Measurements from ENCODE around the gene LMAN2. TPM values are rescaled to one million over a fixed set of nuclear protein-coding genes. Genes with fewer than 3 reads are reported as not detected.

Gene LMAN2
- total RNA-seq, 1 donor from 2014 or later: 137 TPM

DNA sequence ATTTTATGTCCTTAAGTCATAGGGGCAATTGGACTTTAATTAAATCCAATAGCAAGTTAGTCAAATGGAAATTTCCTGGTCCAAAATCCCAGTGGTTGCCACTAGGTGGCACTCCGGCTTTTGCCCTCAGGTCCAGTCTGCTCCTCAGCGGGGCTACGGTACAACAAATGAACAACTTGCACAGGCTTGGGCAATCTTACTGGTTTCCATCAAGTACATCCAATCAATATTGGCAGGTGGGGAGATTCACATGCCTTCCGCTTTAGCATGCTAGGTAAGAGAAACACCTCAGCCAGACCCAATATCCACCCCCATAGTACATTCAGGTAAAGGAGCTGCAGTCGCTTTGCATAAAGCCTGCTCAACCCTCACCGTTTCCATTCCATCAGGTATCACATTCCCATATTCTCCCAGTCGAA is 33.5 kb downstream of the LMAN2 start:
- Mint-ChIP-seq H3K4me1 (ENCODE audit: unreplicated experiment) (peaks cover 9% of the 10 kb centered on the region), H3K36me3 (ENCODE audit: low read depth, unreplicated experiment) (peaks cover 14% of the 10 kb centered on the region), H3K27me3 (ENCODE audit: unreplicated experiment) (peaks cover 6% of the 10 kb centered on the region), H3K9me3 (ENCODE audit: unreplicated experiment) (peaks cover 6% of the 10 kb centered on the region), H3K4me3 (ENCODE audit: unreplicated experiment) (no peak overlapping the region), H3K27ac (ENCODE audit: unreplicated experiment) (no peak overlapping the region)
- TF ChIP-seq, protein P1, sequence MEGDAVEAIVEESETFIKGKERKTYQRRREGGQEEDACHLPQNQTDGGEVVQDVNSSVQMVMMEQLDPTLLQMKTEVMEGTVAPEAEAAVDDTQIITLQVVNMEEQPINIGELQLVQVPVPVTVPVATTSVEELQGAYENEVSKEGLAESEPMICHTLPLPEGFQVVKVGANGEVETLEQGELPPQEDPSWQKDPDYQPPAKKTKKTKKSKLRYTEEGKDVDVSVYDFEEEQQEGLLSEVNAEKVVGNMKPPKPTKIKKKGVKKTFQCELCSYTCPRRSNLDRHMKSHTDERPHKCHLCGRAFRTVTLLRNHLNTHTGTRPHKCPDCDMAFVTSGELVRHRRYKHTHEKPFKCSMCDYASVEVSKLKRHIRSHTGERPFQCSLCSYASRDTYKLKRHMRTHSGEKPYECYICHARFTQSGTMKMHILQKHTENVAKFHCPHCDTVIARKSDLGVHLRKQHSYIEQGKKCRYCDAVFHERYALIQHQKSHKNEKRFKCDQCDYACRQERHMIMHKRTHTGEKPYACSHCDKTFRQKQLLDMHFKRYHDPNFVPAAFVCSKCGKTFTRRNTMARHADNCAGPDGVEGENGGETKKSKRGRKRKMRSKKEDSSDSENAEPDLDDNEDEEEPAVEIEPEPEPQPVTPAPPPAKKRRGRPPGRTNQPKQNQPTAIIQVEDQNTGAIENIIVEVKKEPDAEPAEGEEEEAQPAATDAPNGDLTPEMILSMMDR (IDR thresholded peaks at IDR 0.05; ENCODE audit: unreplicated experiment): peak; percentile 91
- peak; percentile 78 for DNase-seq (ENCODE audit: low spot score)

DNA sequence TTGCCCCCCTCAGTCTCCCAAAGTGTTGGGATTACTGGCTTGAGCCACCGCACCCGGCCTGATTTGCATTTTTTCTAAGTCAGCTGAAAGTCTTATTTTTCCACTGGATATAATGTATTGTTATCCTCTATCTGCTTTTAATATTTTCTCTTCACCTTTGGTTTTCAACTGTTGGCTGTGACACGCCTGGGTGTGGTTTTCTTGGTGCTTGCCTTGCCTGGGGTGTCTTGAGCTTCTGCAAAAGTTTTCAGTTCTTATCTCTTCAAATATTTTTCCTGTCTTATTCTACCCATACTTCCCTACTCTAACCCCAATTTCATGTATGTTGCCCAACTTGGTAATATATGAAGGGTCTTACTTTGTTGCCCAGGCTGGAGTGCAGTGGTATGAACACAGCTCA is 35.5 kb downstream of the LMAN2 start:
- H3K4me1 Mint-ChIP-seq (ENCODE audit: unreplicated experiment): peaks cover 15% of the 10 kb centered on the region
- H3K36me3 Mint-ChIP-seq (ENCODE audit: low read depth, unreplicated experiment): peaks cover 11% of the 10 kb centered on the region
- no peak for DNase-seq (ENCODE audit: low spot score)
- peaks cover 6% of the 10 kb centered on the region for H3K9me3 Mint-ChIP-seq (ENCODE audit: unreplicated experiment)
- peaks cover 5% of the 10 kb centered on the region for H3K27me3 Mint-ChIP-seq (ENCODE audit: unreplicated experiment)
- TF ChIP-seq, protein P1 (IDR thresholded peaks at IDR 0.05; ENCODE audit: unreplicated experiment): no peak
- H3K4me3 Mint-ChIP-seq (ENCODE audit: unreplicated experiment): peak overlapping the region; percentile 24
- H3K27ac Mint-ChIP-seq (ENCODE audit: unreplicated experiment): no peak overlapping the region

DNA sequence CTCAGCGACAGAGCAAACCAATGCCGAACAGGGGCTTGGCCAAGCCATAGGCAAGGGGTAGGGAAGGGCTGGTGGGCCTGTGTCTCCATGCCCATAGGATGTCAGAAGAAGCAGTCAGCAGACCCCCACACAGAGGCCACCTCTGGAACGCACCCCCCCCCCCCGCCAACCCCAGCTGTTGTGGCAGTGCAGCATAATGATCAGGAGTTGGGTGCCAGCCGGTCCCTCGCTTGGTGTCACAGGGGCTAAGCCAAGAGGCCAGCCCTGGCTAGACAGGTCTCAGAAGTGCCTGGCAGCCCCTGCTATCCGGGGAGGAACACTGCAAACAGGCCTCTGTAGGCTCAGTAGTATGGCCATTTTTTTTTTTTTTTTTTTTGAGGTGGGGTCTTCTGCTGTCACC is 36.1 kb downstream of the LMAN2 start:
- Mint-ChIP-seq H3K9me3 (ENCODE audit: unreplicated experiment) (peaks cover 6% of the 10 kb centered on the region), H3K4me1 (ENCODE audit: unreplicated experiment) (peaks cover 20% of the 10 kb centered on the region), H3K36me3 (ENCODE audit: low read depth, unreplicated experiment) (peaks cover 10% of the 10 kb centered on the region), H3K27ac (ENCODE audit: unreplicated experiment) (no peak overlapping the region), H3K4me3 (ENCODE audit: unreplicated experiment) (no peak overlapping the region), H3K27me3 (ENCODE audit: unreplicated experiment) (peaks cover 8% of the 10 kb centered on the region)
- no peak for DNase-seq (ENCODE audit: low spot score)
- TF ChIP-seq, protein P1 (IDR thresholded peaks at IDR 0.05; ENCODE audit: unreplicated experiment): no peak

DNA sequence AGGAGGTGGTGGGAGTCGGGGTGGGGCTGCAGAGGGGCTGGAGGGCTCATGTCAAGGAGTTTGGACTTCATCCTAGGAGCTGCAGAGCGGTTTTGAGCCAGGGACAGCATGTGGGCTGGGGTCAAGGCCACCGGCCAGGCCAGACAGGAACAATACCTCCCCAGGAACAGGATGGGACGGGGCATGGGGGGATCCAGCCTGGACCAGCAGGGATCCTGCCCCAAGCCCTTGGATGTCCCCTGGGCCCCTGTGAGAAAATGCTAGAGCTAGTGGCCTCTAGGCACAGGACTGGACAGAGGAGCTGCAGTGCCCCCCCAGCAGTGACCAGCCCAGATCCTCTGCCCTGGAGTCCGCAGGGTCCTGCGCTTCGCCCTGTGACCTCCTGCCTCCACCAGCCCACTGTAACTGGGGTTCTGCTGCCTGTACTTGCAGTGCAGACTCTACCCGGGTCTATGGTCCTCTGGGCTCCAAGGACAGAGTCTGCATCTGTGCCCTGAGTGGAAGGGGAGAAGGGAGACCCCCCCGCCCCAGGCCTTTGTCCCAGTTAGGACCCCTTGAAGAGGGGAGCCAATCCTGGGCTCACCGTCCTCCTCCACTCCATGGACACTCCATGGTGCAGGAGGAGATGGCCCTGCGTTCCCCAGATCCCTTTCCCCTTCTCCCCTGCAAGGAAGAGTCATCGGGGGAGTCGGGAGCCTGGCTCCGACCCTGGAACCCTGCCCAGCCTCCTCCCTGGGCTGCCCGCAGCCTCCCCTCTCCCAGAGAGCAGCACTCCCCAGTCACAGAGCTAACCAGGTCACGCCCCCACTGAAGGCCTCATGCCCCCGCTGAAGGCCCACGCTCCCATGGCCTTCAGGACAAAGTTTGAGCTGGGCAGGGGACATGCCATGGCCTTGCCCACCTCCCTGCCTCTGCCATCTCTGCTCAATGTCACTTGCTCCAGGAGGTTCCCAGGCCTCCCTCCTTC is 36.8 kb downstream of the LMAN2 start:
- no peak overlapping the region for H3K4me3 Mint-ChIP-seq (ENCODE audit: unreplicated experiment)
- H3K27me3 Mint-ChIP-seq (ENCODE audit: unreplicated experiment): peaks cover 8% of the 10 kb centered on the region
- H3K4me1 Mint-ChIP-seq (ENCODE audit: unreplicated experiment): peaks cover 24% of the 10 kb centered on the region
- peaks cover 4% of the 10 kb centered on the region for H3K9me3 Mint-ChIP-seq (ENCODE audit: unreplicated experiment)
- TF ChIP-seq, protein P1 (IDR thresholded peaks at IDR 0.05; ENCODE audit: unreplicated experiment): no peak
- H3K36me3 Mint-ChIP-seq (ENCODE audit: low read depth, unreplicated experiment): peaks cover 6% of the 10 kb centered on the region
- H3K27ac Mint-ChIP-seq (ENCODE audit: unreplicated experiment): no peak overlapping the region
- DNase-seq (ENCODE audit: low spot score): no peak
